Jurkat, Clone E6-1 (cell line): ENCODE data around the gene CCDC38. TPM values are rescaled to one million over a fixed set of nuclear protein-coding genes. Genes with fewer than 3 reads are reported as not detected.
"Not testable (repeated sequence)": the region's sequence is repeated elsewhere in the genome, so short reads cannot be mapped to it uniquely, and the experiment has no call there.

Experiments used
- DNase-seq: peaks from one replicate; pipeline ENCODE4 v3.0.0-alpha.2; 2011; ENCODE audit warnings: low read depth, low spot score
- H3K4me3 ChIP-seq: 2 replicates; pipeline ENCODE4 v1.5.1; 2011; ENCODE audit warnings: mild to moderate bottlenecking, low read length, control low read depth, moderate library complexity
- polyA plus RNA-seq: library from polyadenylated mRNA; unstranded; fragments of >200 nt; gene quantifications from one replicate; pipeline ENCODE4 v1.2.1, GENCODE V29; 2012; ENCODE audit warnings: missing spikeins; ENCODE audit not compliant: insufficient read length, insufficient read depth

The CCDC38 gene
- polyA plus RNA-seq = 1.3 TPM

- DNase-seq = peak; percentile 90
These were observed at the start of gene CCDC38 for GRCh38 chr12:95942524-95943329. Gene CCDC38 (minus strand): TSS chr12:95942614. CDS start chr12:95936509, 6,105 bp downstream.

DNA sequence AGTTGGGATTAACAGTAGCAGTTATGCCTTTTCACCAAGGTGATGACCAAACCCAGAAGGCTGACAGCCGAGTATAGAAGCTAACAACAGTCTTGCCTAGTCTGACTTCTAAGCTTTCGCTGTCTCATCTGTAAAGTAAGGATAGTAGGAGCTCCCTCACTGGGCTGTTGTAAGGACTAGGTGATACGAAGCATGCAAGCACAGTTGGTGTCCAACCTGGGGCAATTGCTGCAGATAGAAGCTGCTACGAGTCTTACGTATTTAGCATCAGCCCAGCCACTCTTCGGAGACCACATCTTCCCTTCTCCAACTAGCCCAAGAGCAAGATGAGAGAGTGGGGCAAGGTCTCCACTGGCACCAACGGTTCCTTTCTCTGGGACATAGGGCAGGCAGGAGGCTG, 47.7 kb upstream of the CCDC38 start:
- H3K4me3 ChIP-seq = no peak overlapping the region
- no peak for DNase-seq

More at GRCh38 chr12:95942524-95943329, at the start of gene CCDC38:
- H3K4me3 ChIP-seq = peak within 1 kb of the TSS; percentile 83

GRCh38 chr12:95989504-95990123, 47.2 kb upstream of the CCDC38 start:
- H3K4me3 ChIP-seq = no peak overlapping the region
- no peak for DNase-seq

DNA sequence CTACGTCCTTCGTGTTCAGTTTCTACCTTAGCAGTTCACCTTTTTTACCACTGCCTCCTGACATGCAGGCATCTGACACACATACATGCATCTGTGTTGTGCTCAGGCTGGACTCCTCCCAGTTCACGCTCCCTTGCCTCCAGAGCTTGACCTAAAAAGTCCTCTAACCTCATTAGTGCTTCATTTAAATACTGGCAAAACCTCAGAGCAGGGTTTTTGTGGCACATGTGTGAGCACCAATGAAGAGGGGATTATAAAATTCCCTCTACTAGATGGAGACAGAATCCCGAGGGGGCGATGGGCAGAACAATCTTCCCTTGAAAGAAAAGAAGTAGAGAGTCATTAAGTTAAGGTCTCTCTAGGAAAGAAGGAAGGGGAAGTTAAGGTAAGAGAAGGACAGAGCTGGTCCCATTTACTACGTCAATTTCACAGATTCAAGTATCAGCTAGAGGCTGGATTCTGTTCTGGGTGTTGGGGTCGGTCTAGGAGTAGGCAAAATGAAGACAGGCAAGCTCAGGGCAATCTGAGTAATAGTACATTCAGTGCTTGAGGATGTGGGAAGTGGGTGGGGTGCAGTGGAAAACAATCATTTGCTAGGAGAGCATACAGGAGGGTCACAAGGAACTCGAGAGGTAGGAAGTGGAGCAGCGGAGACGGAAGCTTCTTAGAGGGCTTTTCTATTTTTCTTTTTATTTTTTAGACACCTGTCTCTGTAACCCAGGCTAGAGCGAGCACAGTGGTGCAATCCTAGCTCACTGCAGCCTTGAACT, 46.3 kb upstream of the CCDC38 start:
- no peak for DNase-seq
- no peak overlapping the region for H3K4me3 ChIP-seq

DNA sequence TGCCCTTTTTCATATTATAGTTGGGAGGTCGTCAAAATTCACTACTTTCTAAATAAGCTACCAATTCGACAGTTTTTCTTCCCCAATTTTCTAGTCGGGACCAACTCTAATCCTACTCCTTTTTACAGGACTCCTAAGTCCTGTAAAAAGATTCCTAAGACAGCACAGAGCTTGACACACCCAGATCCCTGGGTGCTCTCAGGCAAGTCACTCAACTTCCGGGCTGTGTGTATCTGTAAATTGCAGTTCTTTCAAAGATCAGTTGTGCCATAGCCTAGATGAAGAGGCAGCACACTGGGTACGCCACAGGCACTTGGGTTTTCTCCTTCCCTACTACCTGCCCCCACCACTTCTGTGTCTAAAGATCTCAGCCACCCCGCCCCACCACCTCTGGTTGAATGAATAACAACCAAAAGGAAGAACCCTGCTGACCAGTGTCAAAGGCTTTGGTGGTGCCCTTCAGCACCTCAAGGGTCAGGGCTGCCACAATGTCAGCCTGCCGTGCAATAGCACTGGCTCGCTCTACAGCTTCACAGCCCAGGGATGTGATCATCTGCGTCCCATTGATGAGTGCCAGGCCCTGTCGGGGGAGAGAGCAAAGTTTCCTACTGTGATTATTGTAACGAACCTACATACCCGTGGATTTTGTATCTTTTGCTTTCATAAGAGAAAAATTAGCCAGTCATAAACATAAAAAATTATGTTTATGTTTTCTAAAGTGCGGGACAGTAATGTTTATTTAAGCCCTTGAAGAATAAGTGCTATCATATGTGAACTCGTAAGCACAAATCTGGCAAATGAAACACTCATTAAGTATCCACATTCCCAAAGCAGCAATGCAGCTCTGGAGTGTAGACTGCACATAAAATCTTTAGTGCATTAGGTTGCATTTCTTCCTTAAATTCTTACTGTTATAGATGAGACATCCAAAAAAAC, 44.5 kb upstream of the CCDC38 start:
- no peak for DNase-seq

GRCh38 chr12:95984682-95985081, 42.3 kb upstream of the CCDC38 start:
- DNase-seq = no peak
- H3K4me3 ChIP-seq = no peak overlapping the region

More for the DNA sequence above, 44.5 kb upstream of the CCDC38 start:
- no peak overlapping the region for H3K4me3 ChIP-seq

DNA sequence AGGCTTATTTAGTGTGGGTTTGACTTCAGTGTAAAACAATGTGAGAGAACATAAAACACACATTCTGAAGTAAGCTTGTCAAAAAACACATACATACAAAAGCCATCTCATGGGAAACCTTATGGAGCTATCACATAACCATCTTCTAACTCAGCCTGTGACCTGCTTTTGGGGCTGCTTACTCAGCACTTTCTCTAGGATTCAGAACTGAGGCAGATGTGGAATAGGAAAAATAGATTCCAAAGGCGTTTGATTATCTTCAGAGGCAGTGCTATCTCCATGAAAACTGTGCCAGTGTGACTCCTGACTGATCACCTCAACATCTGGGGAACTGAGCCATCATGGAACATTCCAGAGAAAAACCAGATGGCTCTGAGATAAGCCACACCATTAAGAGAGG, 40.2 kb upstream of the CCDC38 start:
- no peak overlapping the region for H3K4me3 ChIP-seq
- DNase-seq = no peak

GRCh38 chr12:95980437-95980836, 38.0 kb upstream of the CCDC38 start:
- H3K4me3 ChIP-seq = no peak overlapping the region

DNA sequence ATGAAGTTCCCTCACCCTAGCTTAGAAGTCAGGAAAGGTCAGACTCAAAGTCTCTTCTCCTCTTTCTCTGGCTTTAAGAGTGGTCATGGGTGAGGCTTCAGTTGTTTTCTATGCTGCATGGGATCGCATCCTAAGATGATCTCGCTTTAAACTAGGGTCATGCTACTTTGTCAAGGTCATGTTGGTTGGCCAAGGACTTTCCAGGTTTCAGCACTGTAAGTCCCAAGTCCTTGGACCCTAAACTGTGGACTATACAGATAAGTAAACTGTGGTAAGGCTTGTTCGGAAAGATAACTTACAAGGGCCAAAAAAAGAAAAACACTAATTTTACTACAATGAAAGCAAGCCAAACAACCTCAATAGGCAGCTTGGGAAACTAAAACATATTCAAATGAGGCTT, 36.4 kb upstream of the CCDC38 start:
- H3K4me3 ChIP-seq = no peak overlapping the region
- no peak for DNase-seq

More at GRCh38 chr12:95980437-95980836, 38.0 kb upstream of the CCDC38 start:
- DNase-seq = no peak

- H3K4me3 ChIP-seq = no peak overlapping the region
- DNase-seq = no peak
These were observed 35.9 kb upstream of the CCDC38 start for GRCh38 chr12:95978351-95978750.

- DNase-seq = no peak
These were observed 35.4 kb upstream of the CCDC38 start for GRCh38 chr12:95977764-95978305.

GRCh38 chr12:95976416-95976832, 34.0 kb upstream of the CCDC38 start:
- DNase-seq = no peak

More at GRCh38 chr12:95977764-95978305, 35.4 kb upstream of the CCDC38 start:
- no peak overlapping the region for H3K4me3 ChIP-seq

DNA sequence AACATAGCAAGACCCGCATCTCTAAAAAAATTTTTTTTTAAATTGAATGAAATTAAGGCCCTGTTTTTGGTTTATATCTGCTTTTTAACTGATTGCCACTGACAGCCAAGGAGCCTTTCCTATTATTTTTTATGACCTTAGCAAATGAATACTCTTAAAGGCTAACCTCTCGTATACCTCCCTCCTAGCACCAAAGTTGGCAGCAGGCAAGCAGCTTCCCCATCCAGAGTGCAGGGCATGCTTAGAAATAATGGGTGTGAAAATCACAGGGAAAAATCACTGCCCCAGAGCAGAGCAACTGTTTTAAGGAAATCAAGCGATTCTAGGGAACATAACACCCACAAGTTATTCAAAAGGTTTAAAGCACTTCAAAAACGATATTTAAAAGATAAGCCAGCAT, 33.1 kb upstream of the CCDC38 start:
- no peak overlapping the region for H3K4me3 ChIP-seq
- DNase-seq = no peak

More at GRCh38 chr12:95976416-95976832, 34.0 kb upstream of the CCDC38 start:
- H3K4me3 ChIP-seq = no peak overlapping the region

DNA sequence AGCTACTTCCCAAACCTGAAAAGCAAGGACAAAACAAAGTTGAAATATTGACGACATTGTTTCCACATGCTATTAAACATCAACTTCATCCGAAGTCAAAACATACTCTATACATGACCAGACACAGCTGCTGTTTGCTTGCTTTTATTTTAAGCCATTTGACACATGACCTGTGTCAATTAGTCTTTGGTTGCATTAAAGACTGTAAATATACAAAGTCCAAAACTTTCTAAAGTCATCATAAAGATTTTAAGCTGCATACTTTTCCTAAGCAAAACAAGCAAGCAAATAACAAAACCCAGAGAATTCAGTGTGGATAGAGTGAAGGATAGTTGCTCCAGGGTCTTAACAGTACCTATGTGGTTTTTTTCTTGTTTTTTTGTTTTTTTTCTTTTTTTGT, 31.9 kb upstream of the CCDC38 start:
- DNase-seq = no peak

GRCh38 chr12:95972832-95973456, 30.5 kb upstream of the CCDC38 start:
- DNase-seq = no peak

More for the DNA sequence above, 31.9 kb upstream of the CCDC38 start:
- H3K4me3 ChIP-seq = no peak overlapping the region

GRCh38 chr12:95970905-95971304, 28.5 kb upstream of the CCDC38 start:
- no peak for DNase-seq
- no peak overlapping the region for H3K4me3 ChIP-seq

More at GRCh38 chr12:95972832-95973456, 30.5 kb upstream of the CCDC38 start:
- no peak overlapping the region for H3K4me3 ChIP-seq

- not testable (repeated sequence) for H3K4me3 ChIP-seq, DNase-seq
These were observed 26.7 kb upstream of the CCDC38 start for GRCh38 chr12:95969116-95969515.

- no peak overlapping the region for H3K4me3 ChIP-seq
- DNase-seq = no peak
These were observed 24.9 kb upstream of the CCDC38 start for GRCh38 chr12:95967301-95967700.
